PC-9 (cell line): ENCODE results near the gene IGFBP7. TPM values are rescaled to one million over a fixed set of nuclear protein-coding genes. Genes with fewer than 3 reads are reported as not detected.

Experiments
- BruUV-seq: library from RNA; stranded (reverse); fragments of 400-500 nt; replicated peaks from 2 replicates; lab custom pipeline; 2021; lab: Mats Ljungman, UMichigan
- CTCF ChIA-PET: fragments of 300-600 bp; sonication (Branson Sonifier 250); formaldehyde crosslinking; loops from one replicate; lab custom pipeline; 2022; ENCODE audit warnings: antibody characterized with exemption; lab: Charles Lee
- POLR2A ChIA-PET: fragments of 300-600 bp; sonication (Branson Sonifier 250); formaldehyde crosslinking; loops from one replicate; lab custom pipeline; 2022; ENCODE audit warnings: antibody characterized with exemption; ENCODE audit not compliant: unreplicated experiment; lab: Charles Lee
- DNase-seq, 2 experiments: peaks; one replicate each; pipeline versions ENCODE4 v3.0.0 to v3.0.0-alpha.2; 2015 to 2022; ENCODE audit warnings: mixed read lengths in 1 of 2
- H2AFZ ChIP-seq: fragments of 200-600 bp; sonication (generic); 2 replicates; pipeline ENCODE4 v1.8.1; 2017; ENCODE audit warnings: antibody characterized with exemption
- H3F3A ChIP-seq: fragments of 200-600 bp; sonication (generic); 2 replicates; pipeline ENCODE4 v1.8.1; 2017; ENCODE audit warnings: antibody characterized with exemption, mild to moderate bottlenecking, low read depth; ENCODE audit not compliant: insufficient read depth
- H3K27ac ChIP-seq: fragments of 200-600 bp; sonication (generic); 2 replicates; pipeline ENCODE4 v1.6.1; 2016; ENCODE audit warnings: mixed run types
- H3K27me3 ChIP-seq: fragments of 200-600 bp; sonication (generic); 2 replicates; pipeline ENCODE4 v1.6.1; 2016; ENCODE audit warnings: low read depth, mixed run types; ENCODE audit not compliant: insufficient read depth
- H3K36me3 ChIP-seq: fragments of 200-600 bp; sonication (generic); 2 replicates; pipeline ENCODE4 v1.6.1; 2016; ENCODE audit warnings: low read depth, mixed run types
- H3K4me1 ChIP-seq: fragments of 200-600 bp; sonication (generic); replicated peaks from 2 replicates; pipeline ENCODE4 v1.6.1; 2016; ENCODE audit warnings: mixed run types; ENCODE audit not compliant: insufficient read depth
- H3K4me2 ChIP-seq: fragments of 200-600 bp; sonication (generic); 2 replicates; pipeline ENCODE4 v1.6.1; 2017; ENCODE audit warnings: mixed run types
- H3K4me3 ChIP-seq: fragments of 200-600 bp; sonication (generic); 2 replicates; pipeline ENCODE4 v1.6.1; 2016; ENCODE audit warnings: mixed run types
- H3K79me2 ChIP-seq: fragments of 200-600 bp; sonication (generic); 2 replicates; pipeline ENCODE4 v1.6.1; 2017; ENCODE audit warnings: low read depth, mixed run types
- H3K9me2 ChIP-seq: fragments of 200-600 bp; sonication (generic); 2 replicates; pipeline ENCODE4 v1.8.1; 2017; ENCODE audit warnings: mild to moderate bottlenecking; ENCODE audit not compliant: insufficient read depth
- H3K9me3 ChIP-seq: fragments of 200-600 bp; sonication (generic); 2 replicates; pipeline ENCODE4 v1.8.1; 2016; ENCODE audit warnings: low read depth; ENCODE audit not compliant: insufficient read depth
- H4K20me1 ChIP-seq: fragments of 200-600 bp; sonication (generic); 2 replicates; pipeline ENCODE4 v1.8.1; 2017; ENCODE audit not compliant: insufficient read depth
- EZH2 ChIP-seq: fragments of 200-600 bp; sonication (generic); IDR thresholded peaks from 2 replicates; pipeline ENCODE4 v1.8.0; 2017; ENCODE audit warnings: antibody characterized with exemption, low read depth
- intact Hi-C: fragments of 100-400 bp; cut with micrococcal nuclease; formaldehyde crosslinking; loops from one replicate; pipeline ENCODE4 v1.10.0; 2022; ENCODE audit not compliant: unreplicated experiment
- total RNA-seq: library from RNA; stranded (reverse); gene quantifications from 2 replicates; pipeline ENCODE4 v1.2.3, GENCODE V29; 2021
- TF ChIP-seq, protein P1 (sequence below): fragments of 200-600 bp; sonication (generic); conservative IDR thresholded peaks from 2 replicates; pipeline ENCODE4 v1.6.1; 2017; ENCODE audit warnings: mixed run types, antibody characterized with exemption, mild to moderate bottlenecking, moderate library complexity

Gene IGFBP7
- total RNA-seq, 1 experiment from 2014 or later: 127 TPM

DNA sequence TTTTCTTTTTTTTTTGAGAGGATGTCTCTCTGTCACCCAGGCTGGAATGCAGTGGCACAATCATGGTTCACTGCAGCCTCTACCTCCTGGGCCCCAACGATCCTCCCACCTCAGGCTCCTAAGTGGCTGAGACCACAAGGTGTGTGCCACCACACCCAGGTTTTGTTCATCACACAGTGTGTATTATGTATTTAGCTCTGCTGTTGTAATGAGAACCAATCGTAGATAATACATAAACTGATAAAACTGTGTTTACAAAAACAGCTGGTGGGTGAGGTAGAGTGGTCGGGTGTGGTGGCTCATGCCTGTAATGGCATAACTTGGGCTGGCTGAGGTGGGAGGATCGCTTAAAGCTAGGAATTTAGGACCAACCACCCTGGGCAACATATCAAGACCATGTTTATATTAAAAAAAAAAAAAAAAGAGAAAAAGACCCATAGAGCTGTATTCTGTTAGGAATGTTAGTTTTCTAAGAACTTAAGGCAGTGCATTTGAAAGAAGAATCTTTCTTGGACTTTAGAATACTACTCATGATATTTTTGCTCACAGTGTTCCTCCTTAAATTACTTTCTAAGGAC, 96.6 kb downstream of the IGFBP7 start:
- no peak for TF ChIP-seq EZH2
- TF ChIP-seq, protein P1, sequence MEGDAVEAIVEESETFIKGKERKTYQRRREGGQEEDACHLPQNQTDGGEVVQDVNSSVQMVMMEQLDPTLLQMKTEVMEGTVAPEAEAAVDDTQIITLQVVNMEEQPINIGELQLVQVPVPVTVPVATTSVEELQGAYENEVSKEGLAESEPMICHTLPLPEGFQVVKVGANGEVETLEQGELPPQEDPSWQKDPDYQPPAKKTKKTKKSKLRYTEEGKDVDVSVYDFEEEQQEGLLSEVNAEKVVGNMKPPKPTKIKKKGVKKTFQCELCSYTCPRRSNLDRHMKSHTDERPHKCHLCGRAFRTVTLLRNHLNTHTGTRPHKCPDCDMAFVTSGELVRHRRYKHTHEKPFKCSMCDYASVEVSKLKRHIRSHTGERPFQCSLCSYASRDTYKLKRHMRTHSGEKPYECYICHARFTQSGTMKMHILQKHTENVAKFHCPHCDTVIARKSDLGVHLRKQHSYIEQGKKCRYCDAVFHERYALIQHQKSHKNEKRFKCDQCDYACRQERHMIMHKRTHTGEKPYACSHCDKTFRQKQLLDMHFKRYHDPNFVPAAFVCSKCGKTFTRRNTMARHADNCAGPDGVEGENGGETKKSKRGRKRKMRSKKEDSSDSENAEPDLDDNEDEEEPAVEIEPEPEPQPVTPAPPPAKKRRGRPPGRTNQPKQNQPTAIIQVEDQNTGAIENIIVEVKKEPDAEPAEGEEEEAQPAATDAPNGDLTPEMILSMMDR: no peak
- H3K27me3 ChIP-seq: no peaks in the 10 kb centered on the region
- H3K27ac ChIP-seq: no peak overlapping the region
- no peak overlapping the region for H2AFZ ChIP-seq
- ChIA-PET POLR2A (no interaction called here), CTCF (no interaction called here)
- H3K79me2 ChIP-seq: no peaks in the 10 kb centered on the region
- no peaks in the 10 kb centered on the region for H3K4me1 ChIP-seq
- intact Hi-C loops: no loop called here
- no peaks in the 10 kb centered on the region; the same call in 1 of the 2 replicates for H4K20me1 ChIP-seq
- 0 out of 2 replicates have a peak, but pooled peaks cover 9% of the 10 kb centered on the region for H3K36me3 ChIP-seq
- no peak for DNase-seq
- BruUV-seq: no TSS peak
- H3K9me3 ChIP-seq: no peaks in the 10 kb centered on the region
- H3F3A ChIP-seq: no peaks in the 10 kb centered on the region
- no peaks in the 10 kb centered on the region for H3K9me2 ChIP-seq
- no peak overlapping the region for H3K4me2 ChIP-seq
- H3K4me3 ChIP-seq: no peak overlapping the region

DNA sequence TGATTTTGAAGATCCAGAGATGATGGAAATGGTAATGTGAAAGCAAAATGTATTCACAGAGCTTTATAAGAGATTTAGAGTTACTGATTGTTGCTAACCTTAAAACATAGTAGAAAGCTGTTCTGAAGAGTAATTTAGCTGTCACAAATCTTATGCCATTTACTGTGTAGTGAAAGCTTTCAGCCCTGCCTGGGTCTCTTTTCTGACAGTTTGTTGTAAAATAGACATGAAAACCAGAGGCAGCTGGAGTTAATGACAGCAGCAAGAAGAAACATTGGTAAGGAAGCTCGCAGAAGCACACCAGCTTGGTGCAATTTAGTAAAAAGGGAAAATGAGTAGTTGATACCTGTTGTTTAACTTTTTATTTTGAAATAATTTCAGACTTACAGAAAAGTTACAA, 110.4 kb downstream of the IGFBP7 start:
- H3K4me2 ChIP-seq: no peak overlapping the region
- H3K27me3 ChIP-seq: no peaks in the 10 kb centered on the region
- H3F3A ChIP-seq: no peaks in the 10 kb centered on the region
- H3K4me1 ChIP-seq: no peaks in the 10 kb centered on the region
- H3K4me3 ChIP-seq: no peak overlapping the region
- ChIA-PET POLR2A (interaction anchor here (0.5 kb wide), 1 partner anchor 21 kb away, joined by 8 read pairs; the partner anchor contains the start of gene POLR2B), CTCF (no interaction called here)
- no peaks in the 10 kb centered on the region for H3K79me2 ChIP-seq
- no peaks in the 10 kb centered on the region for H3K9me2 ChIP-seq
- no peak overlapping the region for H2AFZ ChIP-seq
- H3K9me3 ChIP-seq: no peaks in the 10 kb centered on the region
- TF ChIP-seq, protein P1: no peak
- intact Hi-C loops: no loop called here
- peaks cover 5% of the 10 kb centered on the region; the same call in 1 of the 2 replicates for H3K36me3 ChIP-seq
- H4K20me1 ChIP-seq: peaks cover 10% of the 10 kb centered on the region; the same call in 1 of the 2 replicates
- no TSS peak for BruUV-seq
- no peak for DNase-seq
- no peak overlapping the region for H3K27ac ChIP-seq

DNA sequence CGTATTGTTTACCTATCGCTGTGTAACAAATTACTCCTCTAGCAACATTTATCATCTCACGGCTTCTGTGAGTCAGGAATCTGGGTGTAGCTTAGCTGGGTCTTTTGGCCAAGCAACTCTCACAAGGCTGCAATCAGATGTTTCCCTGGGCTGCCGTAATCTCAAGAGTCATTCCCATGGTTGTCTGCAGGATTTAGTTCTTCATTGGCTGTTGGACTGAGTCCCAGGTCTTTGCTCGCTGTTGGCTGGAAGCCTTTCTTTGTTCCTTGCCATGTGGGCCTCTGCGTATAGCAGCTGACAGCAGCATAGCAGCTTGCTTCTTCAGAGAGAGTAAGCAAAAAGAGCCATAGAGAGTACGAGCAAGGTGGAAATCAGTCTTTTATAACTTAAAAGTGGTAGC, 114.7 kb downstream of the IGFBP7 start:
- Histone ChIP-seq H2AFZ (no peak overlapping the region), H3K79me2 (0 out of 2 replicates have a peak, but pooled peaks cover 13% of the 10 kb centered on the region), H3K36me3 (peaks cover 12% of the 10 kb centered on the region), H3K4me3 (no peak overlapping the region), H3K4me2 (no peak overlapping the region), H3K9me2 (no peaks in the 10 kb centered on the region), H3K27me3 (no peaks in the 10 kb centered on the region), H3K27ac (no peak overlapping the region), H3K9me3 (no peaks in the 10 kb centered on the region), H3F3A (no peaks in the 10 kb centered on the region), H4K20me1 (peaks cover 10% of the 10 kb centered on the region), H3K4me1 (no peaks in the 10 kb centered on the region)
- intact Hi-C loops: no loop called here
- no TSS peak for BruUV-seq
- ChIA-PET CTCF (no interaction called here), POLR2A (no interaction called here)
- TF ChIP-seq, protein P1: no peak
- TF ChIP-seq EZH2: no peak
- DNase-seq: no peak
